ENCODE data around the gene SMO.
"Not testable (repeated sequence)": the region's sequence is repeated elsewhere in the genome, so short reads cannot be mapped to it uniquely, and the experiment has no call there.

Gene SMO

DNA sequence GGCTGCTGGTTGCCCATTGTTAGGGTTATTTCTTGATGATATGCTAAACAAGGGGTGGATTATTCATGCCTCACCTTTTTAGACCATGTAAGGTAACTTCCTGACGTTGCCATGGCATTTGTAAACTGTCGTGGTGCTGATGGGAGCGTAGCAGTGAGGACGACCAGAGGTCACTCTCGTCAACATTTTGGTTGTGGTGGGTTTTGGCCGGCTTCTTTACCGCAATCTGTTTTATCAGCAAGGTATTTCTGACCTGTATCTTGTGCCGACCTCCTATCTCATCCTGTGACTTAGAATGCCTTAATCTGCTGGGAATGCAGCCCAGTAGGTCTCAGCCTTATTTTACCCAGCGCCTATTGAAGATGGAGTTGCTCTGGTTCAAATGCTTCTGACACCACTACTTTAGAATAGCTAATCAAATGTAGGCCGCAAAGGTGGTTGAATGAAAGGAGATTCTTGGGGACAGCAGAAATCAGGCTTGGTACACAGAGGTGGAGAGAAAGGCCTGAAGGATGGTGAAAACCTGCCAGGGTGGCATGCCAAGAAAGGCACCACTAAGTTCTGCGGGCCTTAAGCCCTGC lies 17.9 kb upstream of the SMO start:
- no peak for DNase-seq

DNA sequence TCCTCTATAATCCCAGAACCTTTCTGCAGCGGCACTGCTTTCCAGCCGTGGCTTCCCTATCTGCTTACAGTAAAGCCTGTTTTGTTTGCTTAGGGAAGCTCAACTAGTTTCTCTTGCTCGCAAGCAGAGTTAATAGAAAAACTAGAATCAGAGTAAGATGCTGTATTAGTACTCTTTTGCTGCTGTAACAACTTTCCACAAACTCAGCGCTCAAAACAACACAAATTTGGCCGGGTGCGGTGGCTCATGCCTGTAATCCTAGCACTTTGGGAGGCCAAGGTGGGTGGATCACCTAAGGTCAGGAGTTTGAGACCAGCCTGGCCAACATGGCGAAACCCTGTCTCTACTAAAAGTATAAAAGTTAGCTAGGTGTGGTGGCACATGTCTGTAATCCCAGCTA lies 14.6 kb upstream of the SMO start:
- DNase-seq: not testable (repeated sequence)

DNA sequence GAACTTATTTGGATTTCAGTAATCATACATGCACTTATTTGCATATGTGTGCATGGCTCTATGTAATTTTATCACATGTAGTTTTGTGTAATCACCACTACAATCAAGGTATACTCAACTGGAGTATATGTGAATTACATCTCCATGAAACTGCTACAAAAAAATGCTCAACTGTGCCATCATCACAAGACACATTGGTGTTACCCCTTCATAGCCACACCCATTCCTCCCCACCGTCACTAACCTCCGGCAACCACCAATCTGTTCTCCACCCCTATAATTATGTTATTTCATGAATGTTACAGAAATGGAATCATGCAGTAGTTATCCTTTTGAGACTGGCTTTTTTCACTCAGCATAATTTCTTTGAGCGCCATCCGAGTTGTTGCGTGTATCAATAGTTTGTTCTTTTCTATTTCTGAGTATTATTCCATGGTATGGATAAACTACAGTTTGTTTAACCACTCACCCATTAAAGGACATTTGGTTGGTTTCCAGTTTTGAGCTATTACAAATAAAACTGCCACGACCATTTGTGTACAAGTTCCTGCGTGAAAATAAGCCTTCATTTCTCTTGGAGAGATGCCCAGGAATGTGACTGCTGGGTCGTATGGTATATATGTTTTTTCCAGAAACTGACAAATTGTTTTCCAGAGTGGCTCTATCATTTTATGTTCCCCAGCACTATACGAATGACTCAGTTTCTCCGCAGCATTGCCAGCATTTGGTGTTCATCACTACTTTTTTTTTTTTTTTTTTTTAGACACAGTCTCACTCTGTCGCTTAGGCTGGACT lies 11.3 kb upstream of the SMO start:
- no peak for DNase-seq

DNA sequence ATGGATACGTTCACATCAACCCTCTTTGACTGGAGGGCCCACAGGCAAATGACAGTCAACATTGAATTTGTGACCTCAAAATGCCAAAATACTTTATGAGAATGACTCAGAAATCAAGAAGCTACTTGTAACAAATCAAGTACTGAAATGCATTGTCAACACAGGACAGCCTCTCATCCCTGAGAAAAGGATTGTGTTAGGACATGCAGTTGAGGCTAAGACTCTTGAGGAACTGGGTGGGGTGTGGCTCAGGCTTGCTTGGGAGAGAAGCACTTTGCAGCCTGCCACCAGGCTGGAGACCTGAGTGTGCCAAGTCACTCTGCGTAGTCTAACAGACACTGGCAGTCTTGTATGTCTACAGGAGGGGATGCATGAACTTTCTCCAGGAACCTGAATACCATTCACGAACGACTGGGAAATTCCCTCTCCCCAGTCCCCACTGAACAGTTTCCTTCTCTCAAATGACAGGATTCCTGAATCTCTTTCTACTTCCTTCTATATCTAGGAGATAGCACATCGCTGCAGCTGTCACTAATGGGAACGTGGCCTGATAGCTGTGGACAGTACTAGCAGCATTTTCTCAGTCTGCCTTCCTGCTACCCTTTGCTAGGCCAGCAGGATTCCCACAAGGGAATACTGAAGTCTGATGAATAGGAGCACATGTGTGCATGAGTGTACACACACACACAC lies 3.3 kb upstream of the SMO start:
- no peak for DNase-seq

DNA sequence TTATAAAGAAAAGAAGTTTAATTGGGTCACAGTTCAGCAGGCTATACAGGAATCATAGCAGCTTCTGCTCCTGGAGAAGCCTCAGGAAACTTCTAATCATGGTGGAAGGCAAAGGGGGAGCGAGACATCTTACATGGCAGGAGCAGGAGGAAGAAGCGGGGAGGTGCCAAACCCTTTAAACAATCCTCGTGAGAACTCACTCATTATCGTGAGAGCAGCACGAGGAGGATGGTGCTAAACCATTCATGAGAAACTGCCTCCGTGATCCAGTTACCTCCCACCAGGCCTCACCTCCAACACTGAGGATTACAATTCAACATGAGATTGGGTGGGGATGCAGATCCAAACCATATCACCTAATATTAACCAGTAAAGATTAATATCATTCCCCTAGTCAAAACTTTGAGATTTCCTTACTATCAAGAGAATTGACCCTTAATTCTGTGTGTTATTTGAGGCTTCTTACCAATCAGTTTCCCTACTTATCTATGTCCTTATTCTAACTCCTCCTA lies 1.6 kb upstream of the SMO start:
- DNase-seq: no peak

DNA sequence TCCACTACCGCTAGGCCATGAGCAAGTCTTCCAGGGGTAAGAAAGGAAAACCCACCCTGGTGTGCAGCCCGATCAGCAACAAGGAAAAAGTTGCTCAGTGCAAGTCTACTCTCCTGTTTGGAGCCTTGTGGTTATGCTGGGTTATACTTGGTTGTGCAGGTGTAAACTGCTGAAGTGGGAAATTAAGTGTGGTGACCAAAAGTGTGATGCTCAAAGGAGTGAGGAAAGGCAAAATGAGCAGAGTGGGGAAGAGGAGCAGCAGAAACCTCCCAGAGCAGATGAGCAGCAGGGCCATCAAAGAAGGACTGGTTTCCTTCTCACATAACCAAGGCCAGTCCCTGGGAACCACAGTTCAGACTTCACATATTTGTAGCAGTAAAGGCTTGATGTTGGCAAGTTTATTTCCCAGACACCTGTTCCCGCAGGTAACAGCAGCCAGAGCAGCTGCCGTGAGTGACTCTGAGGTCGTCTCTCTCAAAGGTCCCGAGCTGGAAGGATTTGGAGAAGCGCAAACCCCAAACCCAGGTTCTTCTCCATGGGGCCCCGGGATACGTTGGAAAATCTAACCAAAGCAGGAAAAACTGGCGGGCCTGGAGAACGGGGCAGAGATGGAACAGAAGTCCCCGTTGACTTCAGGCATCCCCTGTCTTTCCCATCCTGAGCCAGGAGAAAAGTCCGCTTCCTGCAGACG lies 607 bp upstream of the SMO start:
- DNase-seq: no peak

DNA sequence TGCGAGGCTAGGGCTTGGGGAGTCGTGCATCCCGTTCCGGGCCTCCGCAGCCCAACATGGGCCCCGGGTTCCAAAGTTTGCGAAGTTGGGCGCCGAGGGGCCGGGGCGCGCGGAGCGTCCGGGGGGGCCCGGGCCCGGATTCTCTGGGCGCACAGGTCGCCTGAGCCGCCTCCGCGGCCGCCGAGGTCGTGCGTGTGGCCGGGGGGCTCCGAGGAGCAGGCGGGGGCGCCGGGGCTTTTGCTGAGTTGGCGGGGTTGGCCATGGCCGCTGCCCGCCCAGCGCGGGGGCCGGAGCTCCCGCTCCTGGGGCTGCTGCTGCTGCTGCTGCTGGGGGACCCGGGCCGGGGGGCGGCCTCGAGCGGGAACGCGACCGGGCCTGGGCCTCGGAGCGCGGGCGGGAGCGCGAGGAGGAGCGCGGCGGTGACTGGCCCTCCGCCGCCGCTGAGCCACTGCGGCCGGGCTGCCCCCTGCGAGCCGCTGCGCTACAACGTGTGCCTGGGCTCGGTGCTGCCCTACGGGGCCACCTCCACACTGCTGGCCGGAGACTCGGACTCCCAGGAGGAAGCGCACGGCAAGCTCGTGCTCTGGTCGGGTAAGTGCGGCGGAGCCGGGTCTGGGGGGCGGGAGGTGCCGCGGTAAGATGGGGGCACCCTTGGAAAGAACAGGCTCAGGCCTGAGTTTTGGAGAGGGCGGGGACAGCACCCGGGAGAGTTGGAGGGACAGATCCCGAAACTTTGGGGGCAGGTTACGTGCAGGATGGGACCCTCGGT lies 643 bp downstream of the SMO start:
- no peak for DNase-seq

DNA sequence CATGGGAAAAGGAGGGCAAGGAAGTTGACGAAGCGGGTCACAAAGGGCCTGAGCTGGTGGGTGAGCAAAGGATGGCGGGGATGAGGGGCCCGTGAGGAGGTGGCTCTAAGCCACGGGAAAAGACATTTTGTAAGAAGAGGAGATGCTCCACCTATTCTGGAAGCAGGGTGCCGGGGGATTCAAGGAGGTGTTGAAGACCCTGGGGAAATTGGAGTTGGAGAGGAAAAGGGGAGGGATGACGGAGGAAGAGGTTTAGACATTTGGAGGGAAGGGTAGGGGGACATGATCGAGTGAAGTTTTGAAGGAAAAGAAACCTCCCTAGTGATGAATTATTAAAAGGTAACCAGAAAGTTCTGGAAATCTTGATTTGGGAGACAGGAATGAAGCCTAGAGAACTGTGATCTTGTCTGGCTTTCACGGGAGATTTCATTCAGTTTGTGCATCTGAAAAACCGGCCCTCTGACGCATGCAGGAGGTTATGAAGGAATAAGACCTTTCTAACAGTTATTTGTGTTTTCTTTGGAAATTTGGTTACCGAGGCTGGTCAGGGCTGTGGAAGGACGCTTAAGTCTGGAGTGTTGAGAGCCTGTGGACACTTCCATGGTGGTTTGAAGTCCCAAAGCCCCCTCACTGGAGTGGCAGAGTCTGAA lies 1.4 kb downstream of the SMO start:
- no peak for DNase-seq

DNA sequence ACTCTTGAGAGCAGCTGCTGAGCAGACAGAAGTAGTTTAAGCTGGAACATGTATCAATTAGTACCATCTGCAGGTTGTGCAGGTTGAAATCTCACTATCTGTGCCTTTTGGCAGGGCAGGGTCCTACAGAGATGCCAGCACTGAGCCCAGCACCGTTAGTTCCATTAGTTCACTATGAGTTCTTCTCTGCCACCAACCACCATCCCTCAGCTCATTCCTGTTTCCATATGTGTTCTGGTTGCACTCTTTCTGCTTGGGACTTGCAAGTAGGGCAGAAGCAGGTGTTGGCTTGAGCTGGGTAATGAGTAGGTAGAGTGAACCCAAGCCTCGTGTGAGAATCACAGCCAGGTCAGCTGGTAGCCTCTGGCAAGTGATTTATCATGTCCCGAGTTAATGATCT lies 2.8 kb downstream of the SMO start:
- no peak for DNase-seq

DNA sequence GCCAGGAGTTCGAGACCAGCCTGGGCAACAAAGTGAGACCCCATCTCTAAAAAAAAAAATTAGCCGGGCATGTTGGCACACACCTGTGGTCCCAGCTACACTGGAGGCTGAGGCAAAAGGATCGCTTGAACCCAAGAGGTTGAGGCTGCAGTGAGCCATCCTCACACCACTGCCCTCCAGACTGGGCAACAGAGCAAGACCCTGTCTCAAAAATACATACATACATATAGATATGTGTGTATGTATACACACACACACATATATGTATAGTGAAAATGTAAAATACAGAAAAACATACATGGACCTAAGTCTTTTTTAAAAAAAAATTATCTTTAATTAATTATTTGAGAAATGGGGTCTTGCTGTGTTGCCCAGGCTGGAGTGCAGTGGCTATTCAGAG lies 5.5 kb downstream of the SMO start:
- DNase-seq: no peak

DNA sequence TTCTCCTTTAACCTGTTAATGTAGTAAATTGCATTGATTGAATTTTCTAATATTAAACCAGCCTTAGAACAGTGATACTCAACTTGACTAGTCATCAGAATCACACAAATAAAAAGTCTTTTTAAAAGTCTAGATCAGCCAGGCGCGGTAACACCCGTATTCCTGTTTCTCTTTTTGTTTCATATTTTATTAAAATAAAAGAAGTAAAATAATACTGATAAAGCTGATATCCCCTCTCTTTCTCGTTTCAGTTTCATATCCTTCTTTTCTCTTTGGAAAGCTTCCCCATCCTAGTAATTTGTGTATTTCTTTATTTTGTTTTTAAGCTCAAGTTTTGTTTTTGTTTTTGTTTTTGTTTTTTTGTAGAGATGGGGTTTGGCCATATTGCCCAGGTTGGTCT lies 9.3 kb downstream of the SMO start:
- DNase-seq: no peak

DNA sequence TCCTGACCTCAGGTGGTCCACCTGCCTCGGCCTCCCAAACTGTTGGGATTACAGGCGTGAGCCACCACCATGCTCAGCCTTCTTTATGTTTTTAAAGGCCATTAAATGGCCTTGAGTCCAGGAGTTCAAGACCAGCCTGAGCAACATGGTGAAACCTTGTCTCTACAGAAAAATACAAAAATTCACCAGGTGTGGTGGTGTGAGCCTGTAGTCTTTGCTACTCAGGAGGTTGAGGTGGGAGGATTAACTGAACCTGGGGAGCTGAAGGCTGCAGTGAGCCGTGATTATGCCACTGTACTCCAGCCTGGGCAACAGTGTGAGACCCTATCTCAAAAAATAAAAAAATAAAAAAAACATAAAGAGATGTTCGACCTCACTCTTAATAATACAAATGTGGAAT lies 11.0 kb downstream of the SMO start:
- no peak for DNase-seq

DNA sequence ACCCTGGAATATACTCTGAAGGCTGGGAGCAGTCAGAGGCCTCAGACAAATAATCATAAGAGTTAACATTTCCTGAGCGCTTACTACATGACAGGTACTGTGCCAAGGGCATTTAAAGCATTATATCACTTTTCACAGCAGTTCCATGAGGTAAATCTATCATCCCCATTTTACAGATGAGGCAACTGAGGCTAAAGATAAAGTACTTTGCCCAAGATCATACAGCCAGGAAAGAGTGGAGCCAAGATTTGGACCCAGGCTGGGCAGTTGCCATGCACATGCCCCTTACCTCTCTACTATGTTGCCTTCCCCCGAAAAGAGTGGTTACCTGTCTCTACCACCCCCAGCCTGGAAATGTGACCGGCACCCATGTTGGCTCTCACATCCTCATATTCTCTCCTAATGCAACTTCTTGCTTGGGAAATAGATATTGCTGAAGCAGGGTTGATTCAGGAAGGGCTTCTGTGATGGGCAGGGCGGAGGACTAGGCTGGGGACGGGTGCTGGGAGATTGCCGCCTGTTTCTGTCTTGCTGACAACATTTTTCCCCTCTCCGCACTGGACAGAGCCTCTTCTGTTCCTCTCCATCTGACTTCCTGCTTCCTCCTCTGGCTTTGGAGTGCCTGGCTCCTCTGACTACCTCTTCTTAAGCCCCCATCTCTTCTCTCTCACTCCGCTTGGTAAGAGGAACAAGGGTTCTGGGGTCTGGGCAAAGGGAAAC lies 13.8 kb downstream of the SMO start:
- no peak for DNase-seq

DNA sequence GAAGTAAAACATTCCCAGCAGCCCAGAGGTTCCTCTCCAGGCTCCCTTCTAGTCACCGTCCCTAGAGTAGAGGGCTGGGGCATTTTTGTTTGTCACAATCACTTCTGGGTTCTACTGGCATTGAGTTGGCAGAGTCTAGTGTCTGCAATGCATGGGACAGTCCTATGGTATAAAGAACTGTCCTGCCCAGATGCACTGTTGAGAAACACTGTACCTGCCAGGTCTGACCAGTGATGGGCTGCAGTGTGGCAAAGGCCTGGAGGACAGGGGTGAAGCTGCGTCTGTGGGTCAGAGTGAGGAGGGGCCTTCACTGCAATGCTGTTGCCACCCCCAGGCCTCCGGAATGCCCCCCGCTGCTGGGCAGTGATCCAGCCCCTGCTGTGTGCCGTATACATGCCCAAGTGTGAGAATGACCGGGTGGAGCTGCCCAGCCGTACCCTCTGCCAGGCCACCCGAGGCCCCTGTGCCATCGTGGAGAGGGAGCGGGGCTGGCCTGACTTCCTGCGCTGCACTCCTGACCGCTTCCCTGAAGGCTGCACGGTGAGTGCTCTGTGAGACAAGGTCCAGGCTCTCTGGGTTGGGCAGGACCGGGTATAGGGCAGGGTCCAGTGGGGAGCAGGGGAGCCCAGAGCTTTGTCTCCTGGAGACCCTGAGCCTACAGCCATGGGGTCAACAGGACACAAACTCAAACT lies 14.8 kb downstream of the SMO start:
- no peak for DNase-seq

DNA sequence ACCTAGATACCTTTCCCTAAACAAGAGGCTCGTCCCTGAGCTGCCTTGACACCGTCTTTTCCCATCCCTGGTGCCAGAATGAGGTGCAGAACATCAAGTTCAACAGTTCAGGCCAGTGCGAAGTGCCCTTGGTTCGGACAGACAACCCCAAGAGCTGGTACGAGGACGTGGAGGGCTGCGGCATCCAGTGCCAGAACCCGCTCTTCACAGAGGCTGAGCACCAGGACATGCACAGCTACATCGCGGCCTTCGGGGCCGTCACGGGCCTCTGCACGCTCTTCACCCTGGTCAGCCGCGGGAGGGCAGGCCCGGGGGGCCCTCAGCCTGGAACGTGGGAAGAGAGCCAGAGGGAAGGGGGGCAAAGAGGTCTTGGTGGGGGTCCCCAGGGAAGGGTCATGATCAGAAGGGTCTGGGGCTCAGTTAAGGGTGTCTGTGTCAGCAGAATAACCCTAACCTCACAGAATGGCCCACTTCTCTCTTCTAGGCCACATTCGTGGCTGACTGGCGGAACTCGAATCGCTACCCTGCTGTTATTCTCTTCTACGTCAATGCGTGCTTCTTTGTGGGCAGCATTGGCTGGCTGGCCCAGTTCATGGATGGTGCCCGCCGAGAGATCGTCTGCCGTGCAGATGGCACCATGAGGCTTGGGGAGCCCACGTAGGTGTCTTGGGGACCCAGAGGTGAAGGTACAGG lies 16.8 kb downstream of the SMO start:
- DNase-seq: no peak

DNA sequence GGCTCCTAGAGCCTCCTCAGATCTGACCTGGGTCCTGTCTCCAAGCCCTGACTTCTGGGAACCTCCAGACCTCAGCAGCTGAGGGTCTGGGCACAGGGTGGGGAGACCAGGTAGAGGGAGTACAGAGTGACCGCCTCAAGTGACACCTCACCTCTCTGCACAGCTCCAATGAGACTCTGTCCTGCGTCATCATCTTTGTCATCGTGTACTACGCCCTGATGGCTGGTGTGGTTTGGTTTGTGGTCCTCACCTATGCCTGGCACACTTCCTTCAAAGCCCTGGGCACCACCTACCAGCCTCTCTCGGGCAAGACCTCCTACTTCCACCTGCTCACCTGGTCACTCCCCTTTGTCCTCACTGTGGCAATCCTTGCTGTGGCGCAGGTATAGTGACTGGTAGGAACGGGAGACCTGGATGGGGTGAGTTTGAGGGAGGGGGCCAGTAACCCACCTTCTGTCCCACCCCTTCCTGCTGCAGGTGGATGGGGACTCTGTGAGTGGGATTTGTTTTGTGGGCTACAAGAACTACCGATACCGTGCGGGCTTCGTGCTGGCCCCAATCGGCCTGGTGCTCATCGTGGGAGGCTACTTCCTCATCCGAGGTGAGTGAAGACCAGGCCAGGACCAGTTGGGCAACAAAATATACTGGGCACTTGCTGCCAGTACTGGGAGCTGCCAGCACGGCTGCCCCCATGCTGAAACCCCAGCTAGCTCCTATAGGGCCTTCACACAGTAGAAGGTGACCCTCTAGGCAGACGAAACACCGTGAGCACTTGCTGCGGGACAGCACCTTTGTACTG lies 17.8 kb downstream of the SMO start:
- DNase-seq: no peak

DNA sequence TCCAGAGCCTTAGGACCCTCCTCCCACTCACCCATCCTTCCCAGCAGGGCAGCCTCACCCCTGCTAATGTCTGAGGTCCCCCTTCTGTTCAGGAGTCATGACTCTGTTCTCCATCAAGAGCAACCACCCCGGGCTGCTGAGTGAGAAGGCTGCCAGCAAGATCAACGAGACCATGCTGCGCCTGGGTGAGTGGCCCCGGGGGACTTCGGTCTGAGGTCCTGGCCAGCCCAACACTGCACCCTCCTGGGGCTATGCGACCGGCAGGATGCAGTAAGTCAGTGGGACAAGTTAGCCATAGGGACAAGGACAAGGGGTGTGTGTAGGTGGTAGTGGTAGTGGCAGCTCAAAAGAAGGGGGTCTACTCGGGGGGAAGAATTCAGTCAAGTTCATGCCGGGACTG lies 20.2 kb downstream of the SMO start:
- DNase-seq: no peak

DNA sequence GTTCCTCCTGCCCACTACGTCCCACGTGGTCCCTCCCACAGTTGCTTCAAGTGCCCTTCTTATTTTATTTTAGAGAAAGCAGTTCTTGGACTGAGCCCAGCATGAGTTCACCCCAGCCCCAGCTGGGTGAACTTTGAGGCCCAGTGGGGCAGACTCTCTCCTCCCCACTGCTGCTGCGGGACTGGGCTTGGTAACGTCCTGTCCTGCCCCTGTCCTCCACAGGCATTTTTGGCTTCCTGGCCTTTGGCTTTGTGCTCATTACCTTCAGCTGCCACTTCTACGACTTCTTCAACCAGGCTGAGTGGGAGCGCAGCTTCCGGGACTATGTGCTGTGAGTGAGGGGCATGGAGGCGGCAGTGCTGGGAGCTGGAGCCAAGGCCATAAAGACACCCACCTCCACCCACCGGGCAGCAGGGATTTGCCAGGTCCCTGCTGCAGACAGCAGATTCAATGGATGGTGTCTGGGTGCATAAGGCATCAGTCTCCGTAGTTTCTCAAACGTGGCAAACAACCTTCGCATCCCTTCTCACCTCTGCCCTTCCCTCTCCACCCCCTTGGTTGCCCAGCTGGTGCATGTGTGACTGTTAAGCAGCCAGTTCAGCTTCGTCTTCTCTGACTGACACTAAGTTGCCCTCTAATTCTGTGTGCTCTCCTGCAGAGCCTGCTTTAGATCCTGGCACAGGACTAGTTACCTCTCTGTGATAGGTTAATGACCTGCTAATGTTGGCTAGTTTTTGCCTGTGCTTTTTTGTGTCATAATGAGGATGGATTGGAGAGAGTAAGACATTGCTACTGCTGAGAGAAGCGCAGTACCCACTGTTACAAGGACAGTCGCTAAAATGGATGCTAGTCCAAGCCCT lies 20.9 kb downstream of the SMO start:
- DNase-seq: no peak

Measured in activated CD4-positive, CD25-positive, alpha-beta regulatory T cell (primary cell).